ENCODE results near the gene TENM4.

Gene TENM4

GRCh38 chr11:79340535-79340934, 100.3 kb downstream of the TENM4 start:
- DNase-seq, result no peak

- DNase-seq, result no peak
Observed at GRCh38 chr11:79336797-79337517, 103.9 kb downstream of the TENM4 start.

DNA sequence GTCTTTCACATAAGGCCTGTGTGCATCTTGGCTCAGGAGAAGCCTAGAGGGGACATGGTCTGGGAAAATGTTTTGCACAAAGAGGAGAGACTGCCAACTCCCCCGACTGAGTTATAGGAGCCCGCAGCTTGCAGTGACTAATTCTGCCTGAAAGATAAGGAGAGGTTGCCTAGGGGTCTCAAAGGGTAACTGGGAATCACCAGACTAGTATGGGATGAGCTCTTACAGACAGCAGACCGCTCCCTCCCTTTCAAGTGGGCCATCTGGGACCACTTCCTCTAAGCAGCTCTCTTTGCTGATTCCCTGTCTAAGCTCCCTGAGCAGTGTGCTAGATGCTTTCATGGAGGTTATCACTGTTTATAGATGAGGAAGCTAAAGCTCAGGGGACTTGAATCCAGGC, 105.1 kb downstream of the TENM4 start:
- DNase-seq, result no peak

GRCh38 chr11:79333355-79333754, 107.5 kb downstream of the TENM4 start:
- no peak for DNase-seq

DNA sequence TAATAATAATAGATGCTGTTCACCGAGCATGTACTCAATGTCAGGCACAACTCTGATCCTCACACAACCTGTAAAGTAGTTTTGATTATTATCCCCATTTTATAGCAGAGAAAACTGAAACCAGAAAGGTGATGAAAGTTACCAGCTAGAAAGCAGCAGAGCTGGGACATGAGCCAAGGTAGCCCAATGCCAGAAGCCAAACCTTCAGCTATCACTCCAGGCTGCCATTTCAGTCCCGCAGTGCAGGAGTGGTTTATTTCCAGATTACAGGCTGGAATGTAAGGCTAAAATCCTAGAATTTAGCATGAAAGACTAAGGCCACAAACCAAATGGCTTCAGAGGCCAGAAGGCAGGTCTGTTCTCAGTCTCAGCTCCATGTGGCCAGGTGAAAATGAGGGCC, 108.8 kb downstream of the TENM4 start:
- DNase-seq, result no peak

DNA sequence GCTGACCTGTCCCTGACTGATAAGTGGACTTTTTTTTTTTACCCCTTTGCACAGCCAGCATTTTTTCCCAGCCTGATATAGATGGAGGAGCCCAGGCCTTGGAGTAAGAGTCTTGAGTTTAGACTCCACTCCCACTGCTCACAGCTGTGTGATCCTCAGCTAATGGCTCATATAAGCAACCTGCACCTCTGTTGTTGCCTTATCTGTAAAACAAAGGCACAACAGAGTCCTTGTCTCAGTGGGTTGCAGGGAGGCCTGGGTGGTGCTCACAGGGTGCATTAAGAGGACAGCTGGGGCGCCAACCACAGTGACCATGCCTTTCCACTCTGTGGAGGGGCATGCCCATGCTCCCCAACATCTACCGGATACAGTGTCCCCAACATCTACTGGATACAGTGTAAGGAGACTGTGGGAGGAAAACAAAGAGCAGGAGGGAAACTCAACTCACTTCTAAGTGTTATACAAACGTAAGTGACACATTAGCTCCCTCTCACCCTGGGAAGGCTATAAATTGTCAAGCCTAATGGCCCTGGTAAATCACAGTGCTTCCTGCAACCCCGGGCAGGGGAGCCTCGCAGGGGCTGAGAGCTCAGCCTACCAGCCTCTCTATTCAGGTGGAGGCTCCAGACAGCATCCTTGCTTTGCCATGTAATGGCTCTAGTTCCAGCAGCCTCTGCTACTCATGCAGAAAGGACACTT, 109.5 kb downstream of the TENM4 start:
- DNase-seq, result no peak

DNA sequence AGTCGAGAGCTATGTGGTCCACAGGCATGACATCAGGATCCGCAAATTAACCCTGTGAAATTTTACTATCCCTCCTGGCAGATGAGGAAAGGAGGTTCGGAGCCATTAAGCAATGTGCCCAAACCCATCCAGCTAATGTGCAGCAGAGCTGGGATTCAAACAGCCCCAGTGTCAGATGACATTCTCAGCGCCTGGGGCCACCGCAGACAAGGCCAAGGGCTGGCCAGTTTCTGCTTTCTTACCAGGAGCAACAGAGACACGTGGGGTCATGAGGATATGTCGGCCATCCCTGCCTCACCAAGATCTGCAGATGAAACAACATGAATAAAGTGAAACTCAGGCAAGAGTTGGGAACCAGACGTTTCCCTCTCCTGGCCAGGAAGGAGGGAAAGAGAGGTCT, 110.2 kb downstream of the TENM4 start:
- DNase-seq, result no peak

GRCh38 chr11:79329561-79329960, 111.3 kb downstream of the TENM4 start:
- no peak for DNase-seq

- no peak for DNase-seq
Observed at GRCh38 chr11:79328402-79328801, 112.4 kb downstream of the TENM4 start.

GRCh38 chr11:79325851-79326250, 115.0 kb downstream of the TENM4 start:
- no peak for DNase-seq

GRCh38 chr11:79321263-79321662, 119.6 kb downstream of the TENM4 start:
- DNase-seq, result no peak

- DNase-seq, result no peak
Observed at GRCh38 chr11:79314906-79315689, 125.7 kb downstream of the TENM4 start.

DNA sequence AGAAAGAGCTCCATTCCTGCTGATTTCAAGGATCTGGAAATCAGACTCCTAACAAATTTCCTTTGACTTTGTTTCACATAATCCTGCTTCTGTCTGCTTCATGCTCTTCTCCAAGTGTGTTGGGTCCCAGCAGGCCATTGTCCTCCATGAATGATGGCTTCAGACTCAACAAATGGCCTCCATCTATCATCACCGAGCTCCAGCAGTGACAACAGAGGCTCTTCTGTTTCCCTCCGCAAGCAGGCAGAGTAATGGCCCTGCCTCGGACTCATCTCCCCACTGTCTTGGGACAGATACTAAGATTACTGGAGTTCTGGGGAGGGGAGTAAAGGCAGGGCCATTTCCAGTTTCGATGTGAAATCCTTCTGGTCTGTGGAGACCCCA, 127.3 kb downstream of the TENM4 start:
- no peak for DNase-seq

DNA sequence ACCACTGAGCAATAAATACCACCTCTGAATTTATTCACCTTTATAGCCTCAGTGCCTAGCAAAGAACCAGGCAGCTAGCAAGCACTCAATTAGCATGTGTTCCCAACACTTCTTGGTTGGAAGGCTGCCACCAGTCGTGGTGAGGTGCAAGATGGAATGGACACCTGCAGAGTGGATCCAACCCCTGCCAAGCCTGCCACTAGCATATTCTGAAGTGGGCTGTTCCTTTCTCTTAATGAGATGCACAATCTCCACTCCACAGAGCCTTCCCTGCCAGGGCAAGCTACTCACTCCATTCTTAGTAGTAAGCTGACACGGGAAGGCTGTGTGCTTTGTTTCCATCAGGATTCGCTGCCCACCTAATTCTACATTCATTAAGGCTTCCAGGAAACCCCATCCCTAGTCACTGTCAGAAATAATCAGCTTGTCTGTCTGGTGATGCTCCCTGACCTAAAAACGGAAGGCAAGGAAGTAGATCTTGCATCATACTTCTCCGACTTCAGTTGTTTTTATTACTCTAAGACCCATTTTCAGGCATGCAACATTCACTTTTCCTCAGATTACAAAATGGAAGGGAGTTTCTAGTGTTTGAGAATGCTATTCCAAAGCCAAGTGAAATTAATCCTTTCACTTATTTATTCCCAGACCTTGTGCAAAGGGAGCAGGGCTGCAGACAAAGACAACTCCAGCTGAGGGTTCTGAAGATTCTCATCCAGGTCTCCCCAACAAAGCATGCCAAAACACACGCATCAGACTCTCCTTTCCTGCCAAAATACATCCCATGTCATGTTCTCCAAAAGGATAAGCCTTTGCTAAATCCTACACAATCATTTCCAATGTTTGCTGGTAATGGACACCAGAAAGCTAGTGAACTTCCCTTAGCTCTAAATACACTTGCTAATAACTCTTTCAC, 128.0 kb downstream of the TENM4 start:
- DNase-seq, result no peak

GRCh38 chr11:79311461-79311860, 129.4 kb downstream of the TENM4 start:
- no peak for DNase-seq

DNA sequence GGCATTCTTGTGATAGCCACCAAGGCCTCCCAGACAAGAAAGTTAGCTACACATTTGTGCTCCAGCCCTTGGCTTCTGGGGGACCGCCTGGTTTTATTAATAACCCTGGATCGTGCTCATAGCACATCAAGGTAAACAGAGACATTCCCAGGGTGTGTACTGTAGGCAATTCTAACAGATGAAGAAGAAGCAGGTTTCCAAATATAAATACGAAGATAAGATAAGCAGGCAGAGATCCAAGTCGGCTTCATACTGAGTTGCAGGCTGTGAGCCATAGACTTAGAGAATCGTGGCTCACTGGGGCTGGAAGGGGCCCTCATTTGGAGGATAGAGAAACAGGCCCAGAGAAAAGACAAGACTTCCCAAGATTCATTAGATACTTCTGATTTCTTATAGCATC, 131.4 kb downstream of the TENM4 start:
- no peak for DNase-seq

DNA sequence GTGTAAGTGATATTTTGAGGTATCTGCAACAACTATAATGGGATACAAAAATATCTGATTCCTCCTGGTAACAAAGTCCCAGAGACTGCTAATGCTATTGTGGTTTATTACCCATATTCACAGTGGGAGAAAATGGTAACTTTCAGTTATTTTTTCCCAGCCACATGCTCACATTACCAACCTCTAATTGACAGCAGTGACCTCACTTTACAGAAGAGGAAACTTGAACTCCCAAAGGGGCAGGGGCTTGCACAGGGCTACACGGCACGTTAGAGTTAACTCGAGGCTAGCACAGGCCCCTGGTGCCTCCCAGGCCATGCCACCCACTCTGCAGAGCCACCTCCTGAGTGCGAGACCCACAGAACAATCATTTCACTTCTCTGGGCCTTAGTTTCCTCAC, 132.4 kb downstream of the TENM4 start:
- DNase-seq, result no peak

DNA sequence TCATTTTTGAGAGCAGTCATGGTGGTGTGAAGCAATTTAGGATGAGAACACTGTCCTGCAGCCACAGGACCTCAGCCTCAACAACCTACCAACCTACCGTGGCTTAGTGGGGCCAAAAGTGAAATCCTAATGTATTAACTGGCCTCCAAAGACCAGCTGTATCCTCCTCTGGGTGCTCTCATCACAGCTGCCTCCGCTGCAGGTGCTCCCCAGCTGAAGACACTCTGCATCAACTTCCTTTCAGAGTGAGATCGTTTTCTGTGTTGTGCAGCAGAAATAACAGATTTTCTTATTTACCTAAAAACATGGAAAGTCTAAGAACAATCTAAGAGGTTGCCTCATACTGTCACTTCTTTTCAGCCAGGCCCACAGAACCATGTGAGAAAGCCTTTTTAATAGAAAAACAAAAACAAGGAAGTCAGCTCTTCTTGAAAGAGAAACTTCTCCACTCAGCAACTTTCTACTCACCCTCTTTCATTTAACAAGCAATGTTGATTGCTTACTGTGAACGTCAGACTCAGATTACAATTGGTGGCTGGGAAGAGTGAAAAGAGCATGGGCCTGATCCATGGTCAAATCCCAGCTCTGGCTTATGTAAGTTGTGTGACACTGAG, 136.1 kb downstream of the TENM4 start:
- no peak for DNase-seq

- DNase-seq, result no peak
Observed at GRCh38 chr11:79296141-79296540, 144.7 kb downstream of the TENM4 start.

DNA sequence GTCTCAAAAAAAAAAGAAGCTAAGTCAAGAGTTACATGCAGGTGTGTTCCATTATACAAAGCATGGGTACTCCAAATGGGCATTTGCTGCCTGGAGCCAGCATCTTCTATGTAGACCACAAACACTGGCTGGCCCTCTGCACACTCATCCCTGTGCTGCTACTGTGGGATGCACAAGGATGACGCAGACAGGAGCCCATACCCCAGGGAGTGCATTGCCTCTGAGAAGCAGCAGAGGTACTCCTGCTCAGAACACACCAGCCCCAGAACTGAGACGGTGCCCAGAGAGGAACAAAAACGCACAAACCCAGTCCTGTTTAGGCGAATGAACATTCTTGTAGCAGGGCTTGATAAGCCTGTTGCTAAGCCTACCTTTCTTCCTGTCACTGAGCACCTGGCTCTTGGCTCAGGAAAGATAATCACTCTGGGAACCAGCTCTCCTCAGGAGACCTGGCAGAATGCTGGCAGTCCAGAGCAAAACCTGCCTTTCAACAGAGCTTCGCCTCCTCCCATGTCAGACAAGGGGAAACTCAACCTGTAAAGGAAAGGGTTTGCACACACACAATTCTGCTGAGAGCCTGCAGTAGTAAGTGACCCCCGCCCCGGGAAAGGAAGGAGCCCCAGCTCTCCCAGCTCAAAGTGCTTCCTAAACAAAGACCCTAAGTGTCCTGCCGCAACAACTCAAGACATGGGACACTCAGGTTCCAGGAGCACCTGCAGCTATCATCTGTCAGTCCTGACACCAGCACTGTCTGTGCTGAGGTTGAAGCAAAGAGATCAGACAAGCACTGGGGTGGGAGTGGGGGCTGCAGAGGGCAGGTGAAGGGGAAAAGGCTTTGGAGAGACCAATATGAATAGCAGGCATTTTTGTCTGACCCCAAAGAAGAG, 145.7 kb downstream of the TENM4 start:
- no peak for DNase-seq

GRCh38 chr11:79291948-79292347, 148.9 kb downstream of the TENM4 start:
- DNase-seq, result no peak

Measured in stimulated activated CD4-positive, alpha-beta T cell treated with anti-CD3 and anti-CD28 coated beads, Interleukin-4, amount 100 ng/mL, for 1 hour (primary cell).